HepG2 (cell line): ENCODE measurements around the gene DTYMK. TPM values are rescaled to one million over a fixed set of nuclear protein-coding genes. Genes with fewer than 3 reads are reported as not detected.
A peak's percentile ranks its signal among the peaks of the same experiment; 100 is the strongest.

Experiments used
- ETV5 ChIP-seq: IDR thresholded peaks from 2 replicates; pipeline ENCODE4 v1.6.1; 2018; ENCODE audit warnings: missing biosample characterization, missing genetic modification reagents, inconsistent platforms, borderline replicate concordance
- FOXP1 ChIP-seq, 2 experiments: fragments of 450-650 bp in 1 of 2; IDR thresholded peaks; 2 replicates each; pipeline ENCODE4 v1.6.1; 2017 to 2018; ENCODE audit warnings: antibody characterized with exemption in 1 of 2
- GLI4 ChIP-seq: sonication (generic); formaldehyde crosslinking; IDR thresholded peaks from 2 replicates; pipeline ENCODE4 v1.5.1; 2020; ENCODE audit warnings: missing genetic modification reagents, mild to moderate bottlenecking, moderate library complexity, borderline replicate concordance
- HDAC1 ChIP-seq: sonication (generic); formaldehyde crosslinking; IDR thresholded peaks from 2 replicates; pipeline ENCODE4 v1.5.1; 2020; ENCODE audit warnings: mild to moderate bottlenecking, missing genetic modification reagents
- HMG20B ChIP-seq: conservative IDR thresholded peaks from 2 replicates; pipeline ENCODE4 v1.6.1; 2016; ENCODE audit warnings: missing genetic modification reagents, missing compliant biosample characterization
- HNRNPLL ChIP-seq: fragments of 200-400 bp; formaldehyde crosslinking; IDR thresholded peaks from 2 replicates; pipeline ENCODE4 v1.6.1; 2017; ENCODE audit warnings: mild to moderate bottlenecking, low read depth, low read length; ENCODE audit not compliant: poor library complexity, severe bottlenecking
- SALL1 ChIP-seq: sonication (generic); formaldehyde crosslinking; IDR thresholded peaks from 2 replicates; pipeline ENCODE4 v1.8.0; 2022; ENCODE audit warnings: mild to moderate bottlenecking, missing genetic modification reagents
- SP2 ChIP-seq: sonication (generic); formaldehyde crosslinking; IDR thresholded peaks from 2 replicates; pipeline ENCODE4 v1.5.1; 2020; ENCODE audit warnings: mild to moderate bottlenecking, missing genetic modification reagents
- TCF7L2 ChIP-seq: IDR thresholded peaks from 2 replicates; pipeline ENCODE4 v1.6.1; 2011; ENCODE audit warnings: mild to moderate bottlenecking, low read depth, low read length, moderate library complexity
- THAP8 ChIP-seq: sonication (generic); formaldehyde crosslinking; IDR thresholded peaks from 2 replicates; pipeline ENCODE4 v1.5.1; 2020; ENCODE audit warnings: missing genetic modification reagents, mild to moderate bottlenecking, borderline replicate concordance
- ZBTB40 ChIP-seq, 2 experiments: fragments of 450-650 bp in 1 of 2; sonication (generic) in 1 of 2; formaldehyde crosslinking in 1 of 2; IDR thresholded peaks; 2 replicates each; pipeline versions ENCODE4 v1.6.1 to v1.8.0; 2016 to 2022; ENCODE audit warnings: antibody characterized with exemption in 1 of 2, mild to moderate bottlenecking in 1 of 2, missing genetic modification reagents in 1 of 2
- ZFP90 ChIP-seq: sonication (generic); formaldehyde crosslinking; IDR thresholded peaks from 2 replicates; pipeline ENCODE4 v1.8.0; 2022; ENCODE audit warnings: missing genetic modification reagents, mild to moderate bottlenecking, inconsistent platforms, borderline replicate concordance
- ZNF274 ChIP-seq: sonication (generic); formaldehyde crosslinking; IDR thresholded peaks from 2 replicates; pipeline ENCODE4 v1.5.1; 2020; ENCODE audit warnings: mild to moderate bottlenecking, missing genetic modification reagents
- ZNF460 ChIP-seq: sonication (generic); formaldehyde crosslinking; IDR thresholded peaks from 2 replicates; pipeline ENCODE4 v1.5.1; 2020; ENCODE audit warnings: missing genetic modification reagents, mild to moderate bottlenecking, borderline replicate concordance
- ZNF616 ChIP-seq: sonication (generic); formaldehyde crosslinking; IDR thresholded peaks from 2 replicates; pipeline ENCODE4 v1.5.0; 2020; ENCODE audit warnings: low read depth, mild to moderate bottlenecking, missing genetic modification reagents
- ZNF788 ChIP-seq: sonication (generic); formaldehyde crosslinking; IDR thresholded peaks from 2 replicates; pipeline ENCODE4 v1.5.0; 2020; ENCODE audit warnings: mild to moderate bottlenecking, missing genetic modification reagents, borderline replicate concordance
- polyA plus RNA-seq, 8 experiments: library from polyadenylated mRNA; depleted of rRNA in 3 of 8; stranded (reverse) in 7 of 8; unstranded in 1 of 8; fragments of >200 nt; fragmentation: Illumina TruSeq in 4 of 8; extraction: Trizol in 4 of 8; gene quantifications; 2 replicates each; pipeline versions ENCODE4 v1.2.1 to v1.2.3, GENCODE V29; 2011 to 2016; ENCODE audit warnings: low read depth in 4 of 8, missing spikeins in 1 of 8, mixed read lengths in 1 of 8; ENCODE audit not compliant: insufficient read depth in 1 of 8
- total RNA-seq, 5 experiments: library from RNA; depleted of rRNA; stranded (reverse); fragments of >200 nt; fragmentation: Illumina TruSeq; extraction: Trizol; gene quantifications; 2 replicates each; pipeline ENCODE4 v1.2.3, GENCODE V29; 2016; ENCODE audit warnings: low read depth in 1 of 5
- TF ChIP-seq, protein P1 (sequence below): sonication (generic); formaldehyde crosslinking; IDR thresholded peaks from 2 replicates; pipeline ENCODE4 v1.5.1; 2020; ENCODE audit warnings: mild to moderate bottlenecking, missing genetic modification reagents, moderate library complexity

Gene DTYMK
- total and polyA plus RNA-seq, 2 of the 13 experiments (the other 11 are each of a cell fraction or from before 2014, with no cell fraction given): 57.5 to 134 TPM

GRCh38 chr2:241701399-241702154, 15.0 kb upstream of the DTYMK start, which contains the start of gene ING5 (continued):
- no peak for TF ChIP-seq ZNF616 (CRISPR knock-in tag)
- TF ChIP-seq ZNF788 (CRISPR knock-in tag): peak; percentile 43; the same call in 1 of the 2 replicates
- peak; percentile 74; the same call in 1 of the 2 replicates for TF ChIP-seq ZFP90
- TF ChIP-seq ZBTB40 (IDR thresholded peaks at IDR 0.05): no peak
- TF ChIP-seq ZBTB40 (CRISPR knock-in tag; IDR thresholded peaks at IDR 0.05): peak; percentile 62; the same call in 1 of the 2 replicates
- no peak for TF ChIP-seq FOXP1 (IDR thresholded peaks at IDR 0.05)
- no peak for TF ChIP-seq FOXP1 (CRISPR knock-in tag; IDR thresholded peaks at IDR 0.05)
- TF ChIP-seq GLI4: peak; percentile 48; the same call in 1 of the 2 replicates
- TF ChIP-seq THAP8: peak; percentile 86
- peak; percentile 88; the same call in 1 of the 2 replicates for TF ChIP-seq HDAC1 (CRISPR knock-in tag)
- TF ChIP-seq ETV5 (CRISPR knock-in tag): peak; percentile 32; the same call in 1 of the 2 replicates
- TF ChIP-seq ZNF460 (CRISPR knock-in tag): no peak
- TF ChIP-seq HMG20B (CRISPR knock-in tag): no peak
- TF ChIP-seq, protein P1, sequence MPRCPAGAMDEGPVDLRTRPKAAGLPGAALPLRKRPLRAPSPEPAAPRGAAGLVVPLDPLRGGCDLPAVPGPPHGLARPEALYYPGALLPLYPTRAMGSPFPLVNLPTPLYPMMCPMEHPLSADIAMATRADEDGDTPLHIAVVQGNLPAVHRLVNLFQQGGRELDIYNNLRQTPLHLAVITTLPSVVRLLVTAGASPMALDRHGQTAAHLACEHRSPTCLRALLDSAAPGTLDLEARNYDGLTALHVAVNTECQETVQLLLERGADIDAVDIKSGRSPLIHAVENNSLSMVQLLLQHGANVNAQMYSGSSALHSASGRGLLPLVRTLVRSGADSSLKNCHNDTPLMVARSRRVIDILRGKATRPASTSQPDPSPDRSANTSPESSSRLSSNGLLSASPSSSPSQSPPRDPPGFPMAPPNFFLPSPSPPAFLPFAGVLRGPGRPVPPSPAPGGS (CRISPR knock-in tag): peak; percentile 93
- TF ChIP-seq SP2 (CRISPR knock-in tag): peak; percentile 75
- TF ChIP-seq HNRNPLL: peak; percentile 72
- peak; percentile 52; the same call in 1 of the 2 replicates for TF ChIP-seq SALL1 (CRISPR knock-in tag)
- peak; percentile 69 for TF ChIP-seq ZNF274
- no peak for TF ChIP-seq TCF7L2
